Measurements from ENCODE around the gene TTC32. TPM values are rescaled to one million over a fixed set of nuclear protein-coding genes. Genes with fewer than 3 reads are reported as not detected.

Gene TTC32
- total RNA-seq, 1 donor from 2014 or later: 16.1 TPM

DNA sequence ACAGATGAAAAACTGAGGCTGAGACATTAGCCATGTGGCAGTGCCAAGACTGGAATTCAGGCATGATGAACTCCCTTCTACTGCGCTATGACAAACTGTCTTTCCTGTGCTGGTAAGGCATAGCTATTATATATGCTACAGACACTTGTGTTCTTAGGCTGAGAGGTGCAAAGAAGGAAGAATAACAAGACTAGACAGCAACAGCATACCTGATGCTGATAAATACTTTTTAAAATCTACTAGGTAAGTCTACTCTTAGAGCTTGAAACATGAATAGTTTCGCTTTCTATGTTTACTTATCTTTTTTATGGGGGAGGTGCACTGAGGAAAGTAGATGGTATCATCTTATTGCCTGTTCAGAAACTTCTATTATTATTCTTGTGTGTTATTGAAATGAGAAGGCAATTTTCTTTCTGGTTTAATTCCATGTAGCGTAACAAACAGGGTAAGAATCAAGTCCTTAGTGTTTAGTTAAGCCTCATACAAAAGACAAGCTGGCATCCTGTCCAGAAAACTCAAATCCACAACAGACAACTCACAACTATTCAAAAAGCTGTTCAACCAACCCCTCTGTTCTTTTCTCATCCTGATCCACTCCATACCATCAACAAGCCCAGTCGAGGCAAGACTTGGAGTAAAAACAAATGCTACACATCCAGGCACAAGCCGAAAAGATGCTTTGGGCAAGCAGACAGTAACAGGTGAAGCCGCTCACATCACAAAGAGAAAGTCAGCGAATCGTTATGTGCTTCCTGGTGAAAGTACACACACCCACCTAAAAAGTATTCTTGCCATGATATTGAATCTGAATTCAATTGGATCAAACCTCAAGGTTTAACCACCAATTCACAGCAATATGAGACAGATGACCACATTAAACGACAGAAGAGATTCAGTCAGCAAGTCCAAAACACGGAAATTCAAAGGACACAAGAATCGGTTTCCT is 1.5 kb downstream of the TTC32 start:
- Mint-ChIP-seq H3K27ac (ENCODE audit: unreplicated experiment) (peak overlapping the region; percentile 100), H3K9me3 (ENCODE audit: unreplicated experiment) (no peaks in the 10 kb centered on the region), H3K4me3 (ENCODE audit: unreplicated experiment) (peak overlapping the region; percentile 95), H3K4me1 (ENCODE audit: unreplicated experiment) (peaks cover 52% of the 10 kb centered on the region), H3K36me3 (ENCODE audit: unreplicated experiment) (peaks cover 4% of the 10 kb centered on the region), H3K27me3 (ENCODE audit: unreplicated experiment) (no peaks in the 10 kb centered on the region)
- TF ChIP-seq, protein P1, sequence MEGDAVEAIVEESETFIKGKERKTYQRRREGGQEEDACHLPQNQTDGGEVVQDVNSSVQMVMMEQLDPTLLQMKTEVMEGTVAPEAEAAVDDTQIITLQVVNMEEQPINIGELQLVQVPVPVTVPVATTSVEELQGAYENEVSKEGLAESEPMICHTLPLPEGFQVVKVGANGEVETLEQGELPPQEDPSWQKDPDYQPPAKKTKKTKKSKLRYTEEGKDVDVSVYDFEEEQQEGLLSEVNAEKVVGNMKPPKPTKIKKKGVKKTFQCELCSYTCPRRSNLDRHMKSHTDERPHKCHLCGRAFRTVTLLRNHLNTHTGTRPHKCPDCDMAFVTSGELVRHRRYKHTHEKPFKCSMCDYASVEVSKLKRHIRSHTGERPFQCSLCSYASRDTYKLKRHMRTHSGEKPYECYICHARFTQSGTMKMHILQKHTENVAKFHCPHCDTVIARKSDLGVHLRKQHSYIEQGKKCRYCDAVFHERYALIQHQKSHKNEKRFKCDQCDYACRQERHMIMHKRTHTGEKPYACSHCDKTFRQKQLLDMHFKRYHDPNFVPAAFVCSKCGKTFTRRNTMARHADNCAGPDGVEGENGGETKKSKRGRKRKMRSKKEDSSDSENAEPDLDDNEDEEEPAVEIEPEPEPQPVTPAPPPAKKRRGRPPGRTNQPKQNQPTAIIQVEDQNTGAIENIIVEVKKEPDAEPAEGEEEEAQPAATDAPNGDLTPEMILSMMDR (IDR thresholded peaks at IDR 0.05): no peak
- DNase-seq (ENCODE audit: extremely low spot score, unreplicated experiment): no peak

DNA sequence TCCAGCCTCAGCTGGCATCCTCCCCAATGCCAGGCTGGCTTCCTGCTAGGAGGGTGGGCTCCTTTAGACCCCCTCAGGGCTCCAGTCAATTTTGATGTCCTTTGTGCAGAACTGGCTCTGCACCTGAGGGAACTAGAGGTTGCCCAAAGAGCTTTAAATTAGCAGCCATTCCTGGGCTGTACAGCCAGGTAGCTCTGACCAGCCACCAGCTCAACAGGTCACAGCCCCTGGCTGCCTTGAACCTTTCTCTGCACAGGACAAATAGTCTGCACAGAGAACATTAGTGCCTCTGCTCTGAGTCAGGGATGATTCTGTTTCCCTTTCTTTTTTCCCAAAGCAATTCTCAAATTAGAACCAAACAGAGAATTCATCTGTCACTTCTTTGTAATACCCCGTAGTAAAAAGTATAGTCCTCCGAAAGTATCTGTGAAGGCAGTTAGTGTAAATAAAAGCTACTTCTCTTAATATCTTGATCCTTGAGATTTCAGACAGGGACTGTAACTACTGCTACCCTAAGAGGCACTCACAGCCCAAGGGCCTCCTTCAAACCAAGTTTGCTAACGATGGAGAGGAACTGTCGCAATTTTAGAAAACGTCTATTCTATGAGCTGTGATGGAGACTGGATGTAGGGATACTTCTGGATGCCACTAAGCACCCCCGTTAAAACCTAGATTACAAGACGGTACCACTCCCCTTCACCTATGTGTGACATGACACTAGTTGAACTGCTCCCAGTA is 3.0 kb downstream of the TTC32 start:
- TF ChIP-seq, protein P1 (IDR thresholded peaks at IDR 0.05): no peak
- H3K27ac Mint-ChIP-seq (ENCODE audit: unreplicated experiment): no peak overlapping the region
- H3K4me3 Mint-ChIP-seq (ENCODE audit: unreplicated experiment): no peak overlapping the region
- H3K36me3 Mint-ChIP-seq (ENCODE audit: unreplicated experiment): peaks cover 4% of the 10 kb centered on the region
- H3K9me3 Mint-ChIP-seq (ENCODE audit: unreplicated experiment): no peaks in the 10 kb centered on the region
- H3K27me3 Mint-ChIP-seq (ENCODE audit: unreplicated experiment): no peaks in the 10 kb centered on the region
- peaks cover 52% of the 10 kb centered on the region for H3K4me1 Mint-ChIP-seq (ENCODE audit: unreplicated experiment)
- no peak for DNase-seq (ENCODE audit: extremely low spot score, unreplicated experiment)

DNA sequence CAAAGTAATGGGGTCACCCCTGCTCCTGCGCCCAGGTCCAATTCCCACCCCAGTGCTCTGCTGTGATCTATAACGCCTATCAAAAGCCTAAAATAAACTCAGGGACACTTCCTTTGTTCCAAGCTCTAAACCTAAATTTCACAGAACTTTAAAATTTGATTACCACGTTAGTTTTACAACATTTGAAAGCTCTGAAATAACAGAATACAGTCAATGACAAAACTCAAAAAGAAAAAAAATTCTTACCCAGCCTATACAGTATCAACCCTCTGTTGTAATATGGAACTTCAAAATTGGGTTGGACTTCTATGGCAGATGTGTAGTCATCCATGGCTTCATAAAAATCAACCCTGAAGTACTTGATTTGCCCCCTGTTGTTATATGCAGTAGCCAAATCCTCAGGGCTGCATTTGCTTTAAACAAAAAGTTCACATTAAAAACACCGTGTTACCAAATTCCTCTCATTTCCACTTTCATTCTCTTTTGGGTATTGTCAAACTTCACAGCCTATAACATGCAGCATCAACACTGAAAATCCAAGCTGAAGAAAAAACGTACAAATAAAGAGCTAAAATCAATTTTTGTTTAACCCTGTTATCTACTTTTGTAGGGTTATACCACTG is 4.0 kb downstream of the TTC32 start:
- Mint-ChIP-seq H3K27ac (ENCODE audit: unreplicated experiment) (no peak overlapping the region), H3K4me1 (ENCODE audit: unreplicated experiment) (peaks cover 46% of the 10 kb centered on the region), H3K4me3 (ENCODE audit: unreplicated experiment) (peak overlapping the region; percentile 38), H3K27me3 (ENCODE audit: unreplicated experiment) (no peaks in the 10 kb centered on the region), H3K36me3 (ENCODE audit: unreplicated experiment) (peaks cover 4% of the 10 kb centered on the region), H3K9me3 (ENCODE audit: unreplicated experiment) (no peaks in the 10 kb centered on the region)
- TF ChIP-seq, protein P1 (IDR thresholded peaks at IDR 0.05): no peak
- DNase-seq (ENCODE audit: extremely low spot score, unreplicated experiment): no peak

DNA sequence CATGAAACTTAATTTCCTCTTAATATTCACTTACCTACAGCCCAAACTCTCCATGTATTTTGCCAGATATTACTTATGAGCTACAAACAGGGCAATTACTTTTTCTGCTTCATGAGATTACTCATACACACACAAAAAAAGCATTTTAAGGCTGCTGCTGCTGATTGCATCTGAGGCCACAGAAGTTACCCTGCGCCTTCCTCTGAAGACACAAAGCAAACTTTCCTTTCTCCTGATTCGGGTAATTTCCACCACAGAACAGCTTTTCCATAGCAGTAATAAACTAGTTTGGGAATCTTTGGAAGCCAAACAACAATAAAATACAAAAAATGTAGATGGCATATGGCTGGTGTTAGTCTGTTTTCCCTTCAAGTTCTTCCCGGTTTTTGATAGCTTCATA is 6.2 kb downstream of the TTC32 start:
- Mint-ChIP-seq H3K27ac (ENCODE audit: unreplicated experiment) (no peak overlapping the region), H3K9me3 (ENCODE audit: unreplicated experiment) (no peaks in the 10 kb centered on the region), H3K27me3 (ENCODE audit: unreplicated experiment) (no peaks in the 10 kb centered on the region), H3K4me1 (ENCODE audit: unreplicated experiment) (peaks cover 40% of the 10 kb centered on the region), H3K4me3 (ENCODE audit: unreplicated experiment) (no peak overlapping the region), H3K36me3 (ENCODE audit: unreplicated experiment) (peaks cover 7% of the 10 kb centered on the region)
- no peak for DNase-seq (ENCODE audit: extremely low spot score, unreplicated experiment)
- TF ChIP-seq, protein P1 (IDR thresholded peaks at IDR 0.05): no peak

Data from osteocyte (in vitro differentiated cells).